Fibroblast of villous mesenchyme (primary cell): Measurements from ENCODE around the gene PLEKHD1. TPM values are rescaled to one million over a fixed set of nuclear protein-coding genes. Genes with fewer than 3 reads are reported as not detected.

ENCODE experiments used
- DNase-seq: peaks from one replicate; pipeline ENCODE4 v3.0.0-alpha.2; 2010; ENCODE audit warnings: low read depth
- H3K4me3 ChIP-seq: 2 replicates; pipeline ENCODE4 v1.5.1; 2011; ENCODE audit warnings: low read depth, mild to moderate bottlenecking, low read length
- total RNA-seq: library from RNA; depleted of rRNA; stranded (reverse); fragments of >200 nt; gene quantifications from 2 replicates; pipeline ENCODE4 v1.2.3, GENCODE V29; 2012
- TF ChIP-seq, protein P1 (sequence below): IDR thresholded peaks from 2 replicates; pipeline ENCODE4 v1.5.1; 2012; ENCODE audit warnings: low read depth, mild to moderate bottlenecking, low read length; ENCODE audit not compliant: insufficient read depth

The PLEKHD1 gene
- total RNA-seq, result under 0.01 TPM in 1 of 2 replicates, not detected in the other

DNA sequence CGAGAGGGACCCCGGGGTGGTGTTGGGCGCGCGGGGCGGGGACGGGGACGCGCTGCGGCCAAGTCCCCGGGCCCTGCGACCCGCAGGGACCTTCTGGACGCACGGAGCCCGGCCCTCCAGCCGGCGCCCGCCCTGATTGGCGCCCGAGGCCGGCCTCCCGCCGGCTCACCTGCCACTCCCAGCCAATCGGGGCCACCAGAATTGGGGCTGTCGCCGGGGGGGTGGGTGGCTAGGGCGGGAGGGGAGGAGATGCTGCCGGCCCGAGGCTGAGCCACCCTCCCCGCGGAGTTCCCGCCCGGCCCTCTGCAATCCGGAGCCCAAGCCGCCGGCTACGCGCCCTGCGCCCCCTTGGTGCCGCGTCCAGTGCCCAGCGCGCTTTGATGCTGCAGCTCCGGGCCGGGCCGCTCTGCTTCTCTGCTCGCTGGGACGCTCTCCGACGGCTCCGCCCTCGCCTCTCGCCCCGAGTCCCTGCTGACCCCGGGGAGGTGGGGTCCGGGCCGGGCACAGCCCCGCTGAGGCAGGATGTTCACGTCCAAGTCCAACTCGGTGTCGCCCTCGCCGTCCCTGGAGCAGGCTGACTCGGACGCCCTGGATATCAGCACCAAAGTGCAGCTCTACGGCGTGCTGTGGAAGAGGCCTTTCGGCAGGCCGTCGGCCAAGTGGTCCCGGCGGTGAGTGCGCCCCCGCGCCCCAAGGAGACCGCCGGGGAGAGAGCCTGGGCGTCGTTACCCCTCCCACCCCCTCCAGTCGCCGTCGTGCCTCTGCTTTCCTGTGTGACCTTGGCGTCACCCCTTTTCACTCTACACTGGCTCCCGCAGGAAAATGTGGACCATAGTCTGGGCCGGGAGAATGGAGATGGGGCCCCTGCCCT, at the start of gene PLEKHD1:
Gene PLEKHD1 (plus strand): TSS at position 285 of the 871 bp plus-strand sequence. CDS start 238 bp downstream, at position 523.
- H3K4me3 ChIP-seq, result no peak within 1 kb of the TSS
- TF ChIP-seq, protein P1, sequence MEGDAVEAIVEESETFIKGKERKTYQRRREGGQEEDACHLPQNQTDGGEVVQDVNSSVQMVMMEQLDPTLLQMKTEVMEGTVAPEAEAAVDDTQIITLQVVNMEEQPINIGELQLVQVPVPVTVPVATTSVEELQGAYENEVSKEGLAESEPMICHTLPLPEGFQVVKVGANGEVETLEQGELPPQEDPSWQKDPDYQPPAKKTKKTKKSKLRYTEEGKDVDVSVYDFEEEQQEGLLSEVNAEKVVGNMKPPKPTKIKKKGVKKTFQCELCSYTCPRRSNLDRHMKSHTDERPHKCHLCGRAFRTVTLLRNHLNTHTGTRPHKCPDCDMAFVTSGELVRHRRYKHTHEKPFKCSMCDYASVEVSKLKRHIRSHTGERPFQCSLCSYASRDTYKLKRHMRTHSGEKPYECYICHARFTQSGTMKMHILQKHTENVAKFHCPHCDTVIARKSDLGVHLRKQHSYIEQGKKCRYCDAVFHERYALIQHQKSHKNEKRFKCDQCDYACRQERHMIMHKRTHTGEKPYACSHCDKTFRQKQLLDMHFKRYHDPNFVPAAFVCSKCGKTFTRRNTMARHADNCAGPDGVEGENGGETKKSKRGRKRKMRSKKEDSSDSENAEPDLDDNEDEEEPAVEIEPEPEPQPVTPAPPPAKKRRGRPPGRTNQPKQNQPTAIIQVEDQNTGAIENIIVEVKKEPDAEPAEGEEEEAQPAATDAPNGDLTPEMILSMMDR, result no peak
- no peak for DNase-seq

DNA sequence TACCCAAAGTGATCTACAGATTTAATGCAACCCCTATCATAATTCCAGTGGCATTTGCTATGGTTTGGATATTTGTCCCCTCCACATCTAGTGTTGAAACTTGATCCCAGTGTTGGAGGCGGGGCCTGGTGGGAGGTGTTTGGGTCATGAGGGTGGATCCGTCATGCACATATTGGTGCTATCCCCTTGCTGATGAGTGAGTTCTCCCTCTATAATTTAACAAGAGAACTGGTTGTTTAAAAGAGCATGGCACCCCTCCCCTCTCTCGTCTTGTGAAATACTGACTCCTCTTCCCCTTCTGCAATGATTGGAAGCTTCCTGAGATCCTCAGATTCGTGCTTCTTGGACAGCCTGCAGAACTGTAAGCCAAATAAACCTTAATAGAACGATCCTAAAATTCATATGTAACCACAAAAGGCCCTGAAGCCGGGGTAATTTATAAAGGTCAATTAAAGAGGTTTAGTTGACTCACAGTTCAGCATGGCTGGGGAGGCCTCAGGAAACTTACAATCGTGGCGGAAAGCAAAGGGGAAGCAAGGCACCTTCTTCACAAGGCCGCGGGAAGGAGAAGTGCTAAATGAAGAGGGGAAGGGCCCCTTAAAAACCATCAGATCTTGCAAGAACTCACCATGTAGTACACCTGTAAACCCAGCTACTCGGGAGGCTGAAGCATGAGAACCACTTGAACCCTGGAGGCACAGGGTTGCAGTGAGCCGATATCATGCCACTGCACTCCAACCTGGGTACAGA, 44.8 kb upstream of the PLEKHD1 start:
- TF ChIP-seq, protein P1, result no peak
- H3K4me3 ChIP-seq, result no peak overlapping the region
- no peak for DNase-seq

DNA sequence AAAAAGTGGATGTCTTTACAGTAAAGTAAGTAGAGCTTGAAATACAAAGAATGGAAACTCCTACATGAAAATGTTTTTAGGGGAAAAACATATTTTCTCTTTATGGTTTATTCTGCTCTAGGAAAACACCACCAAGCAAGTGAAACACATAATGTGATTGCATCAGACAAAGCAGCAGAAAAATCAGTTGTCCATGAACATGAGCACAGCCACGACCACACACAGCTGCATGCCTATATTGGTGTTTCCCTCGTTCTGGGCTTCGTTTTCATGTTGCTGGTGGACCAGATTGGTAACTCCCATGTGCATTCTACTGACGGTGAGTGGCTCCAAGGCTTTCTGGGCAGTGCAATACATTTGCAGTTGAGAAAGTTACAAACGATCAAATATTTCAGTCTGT, 42.6 kb upstream of the PLEKHD1 start:
- no peak for DNase-seq
- TF ChIP-seq, protein P1, result no peak
- no peak overlapping the region for H3K4me3 ChIP-seq

GRCh38 chr14:69443296-69443805, 41.2 kb upstream of the PLEKHD1 start:
- no peak overlapping the region for H3K4me3 ChIP-seq
- TF ChIP-seq, protein P1, result no peak
- DNase-seq, result no peak

GRCh38 chr14:69449216-69449615, 35.3 kb upstream of the PLEKHD1 start:
- no peak for DNase-seq
- TF ChIP-seq, protein P1, result no peak
- no peak overlapping the region for H3K4me3 ChIP-seq

DNA sequence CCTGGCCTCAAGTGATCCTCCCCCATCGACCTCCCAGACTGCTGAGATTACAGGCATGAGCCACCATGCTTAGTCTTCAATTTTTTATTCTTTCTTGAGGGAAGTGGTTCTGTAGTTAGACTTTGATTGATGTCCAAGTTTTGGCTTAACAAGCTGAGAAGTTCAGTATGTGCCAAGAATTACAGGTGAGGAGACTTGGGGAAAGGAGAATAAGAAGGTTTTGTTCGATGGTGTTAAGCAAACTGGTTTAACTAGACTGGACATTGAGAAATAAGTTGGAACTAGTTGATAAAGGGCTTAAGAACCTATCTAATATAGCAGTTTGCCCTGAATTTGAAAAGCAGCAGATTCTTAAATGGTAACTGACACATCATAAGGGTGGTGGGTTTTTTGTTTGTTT, 32.6 kb upstream of the PLEKHD1 start:
- DNase-seq, result no peak
- TF ChIP-seq, protein P1, result no peak
- no peak overlapping the region for H3K4me3 ChIP-seq
